Stomach smooth muscle (tissue), 2 donors: ENCODE measurements around the gene TAAR9.

Experiments
- H3K27ac ChIP-seq: one replicate; pipeline ENCODE4 v1.7.0; 2013; ENCODE audit warnings: mild to moderate bottlenecking, low read length, inconsistent platforms
- H3K27me3 ChIP-seq, 2 donors: one replicate each; pipeline ENCODE4 v1.7.0; 2013; ENCODE audit warnings: low read length in 2 of 2; ENCODE audit not compliant: insufficient read depth in 2 of 2, control insufficient read depth in 1 of 2
- H3K36me3 ChIP-seq, 2 donors: one replicate each; pipeline ENCODE4 v1.7.0; 2013; ENCODE audit warnings: low read length in 2 of 2; ENCODE audit not compliant: control insufficient read depth in 2 of 2, insufficient read depth in 2 of 2
- H3K4me1 ChIP-seq: one replicate; pipeline ENCODE4 v1.7.0; 2013; ENCODE audit warnings: low read length; ENCODE audit not compliant: control insufficient read depth, insufficient read depth
- H3K4me3 ChIP-seq, 2 donors: one replicate each; pipeline ENCODE4 v1.7.0; 2013; ENCODE audit warnings: low read length in 2 of 2
- H3K9ac ChIP-seq, 2 donors: one replicate each; pipeline ENCODE4 v1.7.0; 2013; ENCODE audit warnings: low read length in 2 of 2, mild to moderate bottlenecking in 1 of 2
- H3K9me3 ChIP-seq, 2 donors: one replicate each; pipeline ENCODE4 v1.7.0; 2013; ENCODE audit warnings: low read length in 2 of 2; ENCODE audit not compliant: control insufficient read depth in 2 of 2
- donor health status: healthy.
- donor health status: Pancreatic carcinoma.

TAAR9 gene

DNA sequence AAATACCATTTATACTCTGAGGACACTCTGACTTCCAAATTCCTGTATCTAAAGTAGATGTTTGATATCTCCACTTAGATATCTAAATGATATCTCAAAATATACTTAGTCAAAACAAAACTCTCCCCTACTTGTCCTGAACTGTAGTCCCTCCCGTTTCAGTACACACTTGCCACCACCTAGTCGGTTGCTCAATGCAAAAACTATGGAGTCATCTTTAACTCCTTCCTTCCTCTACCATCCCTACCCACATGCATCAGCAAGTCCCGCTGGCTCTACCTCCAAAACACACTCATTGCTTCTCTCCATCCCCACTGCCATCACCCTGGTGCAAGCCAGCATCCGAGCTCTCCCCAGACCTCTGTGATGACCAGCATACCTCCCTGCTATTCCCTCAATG lies 38.3 kb upstream of the TAAR9 start:
- Histone ChIP-seq H3K9ac (no peak overlapping the region), H3K27me3 (no peaks in the 10 kb centered on the region), H3K4me1 (peaks cover 4% of the 10 kb centered on the region), H3K27ac (no peak overlapping the region), H3K4me3 (no peak overlapping the region), H3K9me3 (no peaks in the 10 kb centered on the region), H3K36me3 (peaks cover 11 to 14% of the 10 kb centered on the region in 2 donors)

DNA sequence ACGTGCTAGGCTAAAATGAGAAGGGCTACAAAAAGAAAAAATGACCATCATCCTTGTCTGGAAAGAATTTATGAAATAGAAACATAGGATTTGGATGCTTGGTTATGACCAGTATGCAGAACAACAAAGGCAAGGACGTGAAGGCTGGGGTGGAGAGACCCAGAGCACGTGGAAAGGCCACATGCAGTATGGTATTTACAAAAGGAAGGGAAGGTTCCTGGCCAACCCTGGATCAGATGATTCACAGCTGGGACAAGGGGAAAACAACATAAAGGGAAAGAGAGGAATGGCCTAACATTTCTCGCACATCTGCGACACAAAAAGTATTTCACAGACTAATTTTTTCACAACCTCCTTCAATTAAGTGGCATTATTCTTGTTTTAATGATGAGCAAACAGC lies 33.3 kb upstream of the TAAR9 start:
- Histone ChIP-seq H3K9me3 (no peaks in the 10 kb centered on the region), H3K4me1 (peaks cover 4% of the 10 kb centered on the region), H3K27ac (no peak overlapping the region), H3K27me3 (no peaks in the 10 kb centered on the region), H3K36me3 (peaks cover 6 to 11% of the 10 kb centered on the region in 2 donors), H3K4me3 (no peak overlapping the region), H3K9ac (no peak overlapping the region)

DNA sequence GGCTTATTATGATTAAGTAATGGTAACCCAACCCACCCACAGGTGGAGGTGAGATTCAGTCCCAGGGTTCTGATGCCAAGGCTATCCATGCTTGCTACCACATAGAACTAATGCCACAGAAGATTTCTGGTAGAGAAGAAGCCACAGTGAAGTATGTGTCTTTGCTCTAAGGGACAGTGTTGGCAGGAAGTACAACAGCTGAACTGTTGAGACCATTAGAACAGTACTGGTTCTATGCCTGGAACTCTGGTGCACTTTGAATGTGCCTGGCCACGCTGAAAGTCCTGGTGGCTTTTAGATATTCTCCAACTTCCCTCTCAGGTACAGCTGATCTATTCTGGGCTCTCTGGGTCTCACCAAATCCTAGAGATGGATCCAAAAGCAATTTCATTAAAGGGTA lies 32.9 kb upstream of the TAAR9 start:
- Histone ChIP-seq H3K27me3 (no peaks in the 10 kb centered on the region), H3K4me1 (peaks cover 4% of the 10 kb centered on the region), H3K9ac (no peak overlapping the region), H3K27ac (no peak overlapping the region), H3K4me3 (no peak overlapping the region), H3K36me3 (peaks cover 4 to 9% of the 10 kb centered on the region in 2 donors), H3K9me3 (no peaks in the 10 kb centered on the region)

DNA sequence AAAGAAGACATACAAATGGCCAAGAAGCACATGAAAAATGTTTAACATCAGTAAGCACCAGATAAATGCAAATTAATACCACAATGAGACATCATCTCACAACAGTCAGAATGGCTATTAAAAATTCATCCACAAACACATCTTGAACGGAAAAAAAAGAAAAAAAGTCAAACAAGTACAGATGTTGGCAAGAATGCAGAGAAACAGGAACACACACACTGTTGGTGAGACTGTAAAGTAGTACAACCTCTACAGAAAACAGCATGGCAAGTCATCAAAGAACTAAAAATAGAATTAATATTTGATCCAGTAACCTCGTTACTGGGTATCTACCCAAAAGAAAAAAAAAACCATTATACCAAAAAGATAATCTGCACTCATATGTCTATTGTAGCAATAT lies 31.6 kb upstream of the TAAR9 start:
- Histone ChIP-seq H3K4me3 (no peak overlapping the region), H3K27ac (no peak overlapping the region), H3K36me3 (peaks cover 2 to 5% of the 10 kb centered on the region in 2 donors), H3K27me3 (no peaks in the 10 kb centered on the region), H3K9ac (no peak overlapping the region), H3K4me1 (peaks cover 4% of the 10 kb centered on the region), H3K9me3 (no peaks in the 10 kb centered on the region)

DNA sequence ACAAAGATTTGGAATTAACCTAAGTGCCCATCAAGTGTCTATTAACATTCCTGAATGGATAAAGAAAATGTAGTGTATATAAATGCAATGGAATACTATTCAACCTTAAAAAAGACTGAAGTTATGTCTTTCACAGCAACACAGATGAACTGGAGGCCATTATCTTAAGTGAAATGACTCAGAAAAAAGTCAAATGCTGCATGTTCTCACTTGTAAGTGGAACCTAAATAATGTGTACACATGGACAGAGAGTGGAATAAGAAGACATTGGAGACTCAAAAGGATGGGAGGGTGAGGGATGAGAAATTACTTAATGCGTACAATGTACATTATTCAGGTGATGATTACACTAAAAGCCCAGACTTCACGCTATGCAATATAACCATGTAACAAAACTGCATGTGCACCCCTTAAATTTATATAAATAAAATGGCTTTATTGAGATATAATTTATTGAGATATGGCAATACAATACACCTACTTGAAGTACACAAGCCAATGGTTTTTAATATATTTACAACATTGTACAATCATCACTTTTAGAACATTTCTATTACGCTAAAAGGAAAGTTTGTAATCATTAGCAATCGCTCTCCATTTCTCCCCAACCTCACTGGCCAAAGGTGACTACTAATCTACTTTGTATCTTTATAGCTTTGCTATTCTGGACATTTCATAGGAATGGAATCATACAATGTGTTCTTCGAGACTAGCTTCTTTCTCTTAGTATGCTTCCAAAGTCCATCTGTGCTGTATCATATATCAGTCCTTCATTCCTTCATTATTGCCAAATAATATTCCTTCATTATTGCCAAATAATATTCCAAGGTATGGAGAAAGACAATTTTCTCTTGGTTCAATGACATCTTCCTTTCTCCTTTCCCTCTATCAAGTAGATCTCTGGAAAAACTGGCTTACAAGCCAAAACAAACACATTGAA lies 30.9 kb upstream of the TAAR9 start:
- Histone ChIP-seq H3K9ac (no peak overlapping the region), H3K4me3 (no peak overlapping the region), H3K27ac (no peak overlapping the region), H3K27me3 (no peaks in the 10 kb centered on the region), H3K4me1 (peaks cover 4% of the 10 kb centered on the region), H3K9me3 (no peaks in the 10 kb centered on the region), H3K36me3 (no peaks in the 10 kb centered on the region)

DNA sequence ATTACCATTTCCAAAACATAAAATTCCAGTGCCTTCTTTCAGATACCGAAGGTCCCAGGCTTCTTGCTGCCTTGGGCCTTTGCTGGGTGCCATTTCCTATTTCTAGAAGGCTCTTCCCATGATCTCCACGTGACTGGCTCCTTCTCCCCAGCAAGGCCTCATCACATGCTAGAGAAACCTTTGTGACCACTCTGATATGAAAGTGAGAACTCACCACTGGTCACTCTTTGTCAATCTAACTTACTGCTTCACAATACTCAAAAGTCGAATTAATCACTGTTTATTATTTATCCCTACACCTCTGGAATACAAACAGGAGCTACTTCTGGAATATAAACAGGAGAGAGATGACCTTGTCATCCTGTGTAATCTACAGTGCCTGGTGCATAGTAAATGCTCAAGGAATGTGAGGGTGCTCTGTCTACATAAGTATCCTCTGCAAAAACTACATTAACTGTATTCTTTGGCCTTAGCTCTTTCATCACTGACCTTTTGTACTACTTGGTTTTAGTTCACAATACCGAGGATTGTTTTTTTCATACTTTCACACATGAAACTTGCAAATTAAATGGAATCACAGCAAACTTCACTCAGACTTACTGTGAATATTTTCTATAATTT lies 26.8 kb upstream of the TAAR9 start:
- Histone ChIP-seq H3K27ac (no peak overlapping the region), H3K9ac (no peak overlapping the region), H3K4me3 (peak overlapping the region; percentile 4 to 88), H3K4me1 (no peaks in the 10 kb centered on the region), H3K9me3 (no peaks in the 10 kb centered on the region), H3K27me3 (no peaks in the 10 kb centered on the region), H3K36me3 (no peaks in the 10 kb centered on the region)

DNA sequence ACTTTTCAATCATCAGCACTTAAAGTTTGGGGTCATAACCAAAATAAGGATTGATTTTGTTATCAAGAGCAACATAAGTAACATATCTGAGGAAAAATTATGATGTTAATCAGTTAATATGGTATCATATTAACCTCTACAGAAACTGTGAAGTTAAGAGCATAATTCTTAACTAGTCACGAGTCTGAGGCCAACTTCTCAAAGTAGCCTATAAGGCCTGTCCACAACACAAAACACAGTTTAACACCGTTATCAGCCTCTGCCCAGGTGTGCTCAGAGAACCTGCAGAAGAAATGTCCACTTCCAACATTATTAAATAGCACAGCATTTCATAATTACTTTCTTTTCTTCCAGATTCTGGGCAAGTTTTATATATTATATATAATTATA lies 26.3 kb upstream of the TAAR9 start:
- H3K9ac ChIP-seq, result no peak overlapping the region
- no peaks in the 10 kb centered on the region for H3K36me3 ChIP-seq
- H3K27me3 ChIP-seq, result no peaks in the 10 kb centered on the region
- H3K4me1 ChIP-seq, result no peaks in the 10 kb centered on the region
- no peak overlapping the region for H3K27ac ChIP-seq
- H3K9me3 ChIP-seq, result no peaks in the 10 kb centered on the region
- peak overlapping the region in 1 of 2 donors; percentile 88 for H3K4me3 ChIP-seq

DNA sequence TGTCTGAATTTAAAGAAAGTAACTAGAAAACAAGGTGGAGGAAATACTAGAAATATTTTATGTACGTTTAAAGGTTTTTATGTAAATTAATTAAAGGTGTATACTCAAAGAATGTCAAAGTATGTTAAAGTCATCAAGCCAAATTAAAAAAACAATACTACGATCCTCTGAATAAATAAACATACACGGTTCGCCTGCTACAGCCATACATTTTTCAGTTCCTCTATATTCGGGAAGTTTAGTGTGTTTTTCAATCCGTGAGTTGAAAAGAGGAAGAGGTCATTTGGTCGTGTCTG lies 25.8 kb upstream of the TAAR9 start:
- no peaks in the 10 kb centered on the region for H3K4me1 ChIP-seq
- H3K4me3 ChIP-seq, result peak overlapping the region; percentile 88 to 90
- peak overlapping the region; percentile 72 for H3K9ac ChIP-seq
- H3K27me3 ChIP-seq, result no peaks in the 10 kb centered on the region
- no peak overlapping the region for H3K27ac ChIP-seq
- H3K36me3 ChIP-seq, result no peaks in the 10 kb centered on the region
- no peaks in the 10 kb centered on the region for H3K9me3 ChIP-seq

DNA sequence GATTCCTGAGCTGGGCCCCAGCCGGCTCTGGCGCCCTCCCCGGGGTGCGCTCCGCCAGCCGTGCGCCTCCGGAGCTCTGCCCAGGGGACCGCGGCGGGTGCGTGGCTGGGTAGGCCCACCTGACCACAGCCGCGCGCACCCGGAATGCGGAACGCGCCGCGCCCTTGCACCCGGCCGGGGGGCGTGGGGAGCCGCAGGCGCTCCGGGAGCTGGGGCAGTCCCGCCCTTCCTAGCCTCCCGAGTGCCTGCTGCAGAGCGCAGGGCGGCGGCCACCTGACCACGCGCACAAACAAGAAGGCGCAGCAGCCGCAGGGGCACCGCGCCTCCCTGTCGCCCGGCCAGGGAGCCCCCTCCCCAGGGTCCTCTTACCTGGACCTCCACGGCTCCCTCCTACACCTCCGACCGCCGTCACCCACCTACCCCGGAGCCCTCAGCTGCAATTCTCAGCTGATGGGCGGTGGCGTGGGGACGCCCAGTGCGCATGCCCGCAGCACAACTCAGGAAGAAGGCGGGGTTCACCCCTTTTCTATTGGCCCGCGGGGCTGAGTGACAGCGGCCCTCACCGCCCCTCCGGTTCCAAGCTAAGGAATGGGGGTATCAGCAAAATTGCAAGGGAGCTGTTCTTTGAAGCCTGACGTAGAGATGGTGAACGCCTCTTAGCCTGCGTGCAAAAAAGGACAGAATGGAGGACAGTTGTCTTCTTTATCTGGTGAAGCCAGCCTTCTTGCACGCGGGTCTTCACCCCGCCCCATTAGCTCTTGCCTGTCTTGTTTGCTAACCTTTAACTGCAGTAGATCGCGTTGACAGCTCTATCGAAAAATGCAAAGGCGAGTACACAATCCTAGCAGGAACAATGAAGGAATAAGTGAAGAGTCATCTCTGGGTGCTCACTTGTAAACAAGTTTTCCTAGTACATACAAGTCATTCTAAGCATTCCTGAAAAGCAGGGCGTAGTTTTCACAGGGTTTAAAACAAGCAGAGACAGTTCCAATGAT lies 25.1 kb upstream of the TAAR9 start, which contains the start of gene STX7:
TSS of gene STX7 (minus strand) at position 479 of the 995 bp plus-strand sequence. CDS start 9,586 bp downstream, outside the sequence.
- no peaks in the 10 kb centered on the region for H3K9me3 ChIP-seq
- H3K4me3 ChIP-seq, result peak within 1 kb of the TSS; percentile 88 to 90
- H3K9ac ChIP-seq, result peak within 1 kb of the TSS; percentile 72
- H3K27ac ChIP-seq, result no peak within 1 kb of the TSS
- H3K4me1 ChIP-seq, result no peaks in the 10 kb centered on the region
- no peaks in the 10 kb centered on the region for H3K27me3 ChIP-seq
- H3K36me3 ChIP-seq, result no peaks in the 10 kb centered on the region

DNA sequence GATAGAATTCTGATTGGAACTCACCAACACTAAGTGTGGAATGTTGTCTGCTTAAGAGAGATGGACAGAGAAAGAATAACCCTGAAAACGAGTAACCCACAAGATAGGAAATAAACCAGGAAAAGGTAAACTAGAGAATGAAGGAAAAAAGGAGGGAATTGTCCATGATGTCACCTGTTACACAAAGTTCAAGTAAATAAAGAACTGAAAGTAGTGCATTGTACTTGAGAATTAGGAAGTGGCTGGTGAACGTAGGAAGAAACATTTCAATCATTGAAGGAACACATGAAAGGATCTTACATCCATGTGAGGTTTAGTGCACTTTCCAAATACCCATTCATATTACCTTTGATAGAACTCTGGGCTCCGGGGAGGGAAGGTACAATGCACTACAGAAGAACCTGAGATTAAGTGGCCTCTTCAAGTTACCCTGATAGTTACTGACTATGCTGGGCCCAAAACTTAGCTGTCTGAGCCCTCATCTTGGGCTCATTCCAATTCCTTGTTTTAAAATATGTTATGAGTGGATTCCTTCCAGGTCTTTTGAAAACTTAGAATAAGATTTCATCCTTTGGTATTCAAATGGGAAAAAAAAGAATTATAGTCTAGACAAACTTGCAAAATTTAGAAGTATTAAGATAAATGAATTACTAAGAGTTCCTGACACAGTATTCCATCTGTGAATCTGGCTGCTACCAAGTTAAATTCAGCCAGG lies 24.1 kb upstream of the TAAR9 start:
- Histone ChIP-seq H3K27ac (no peak overlapping the region), H3K9ac (no peak overlapping the region), H3K4me3 (peak overlapping the region; percentile 88 to 90)

More for the DNA sequence above, 24.1 kb upstream of the TAAR9 start:
- no peaks in the 10 kb centered on the region for H3K9me3 ChIP-seq
- no peaks in the 10 kb centered on the region for H3K4me1 ChIP-seq
- H3K36me3 ChIP-seq, result no peaks in the 10 kb centered on the region
- H3K27me3 ChIP-seq, result no peaks in the 10 kb centered on the region
